ENCODE results near the gene RIPK1.
"Not testable (repeated sequence)": the region's sequence is repeated elsewhere in the genome, so short reads cannot be mapped to it uniquely, and the experiment has no call there.

GRCh38 chr6:3137873-3138272, 69.6 kb downstream of the RIPK1 start:
- TF ChIP-seq CTCF (conservative IDR thresholded peaks at IDR 0.05; ENCODE audit: low read length); EZH2phosphoT487 (IDR thresholded peaks at IDR 0.05; ENCODE audit: borderline replicate concordance): not testable (repeated sequence)
